ENCODE data around the gene FRAS1. TPM values are rescaled to one million over a fixed set of nuclear protein-coding genes. Genes with fewer than 3 reads are reported as not detected.

Gene FRAS1
- total RNA-seq, 1 experiment from 2014 or later = 82.0 TPM

DNA sequence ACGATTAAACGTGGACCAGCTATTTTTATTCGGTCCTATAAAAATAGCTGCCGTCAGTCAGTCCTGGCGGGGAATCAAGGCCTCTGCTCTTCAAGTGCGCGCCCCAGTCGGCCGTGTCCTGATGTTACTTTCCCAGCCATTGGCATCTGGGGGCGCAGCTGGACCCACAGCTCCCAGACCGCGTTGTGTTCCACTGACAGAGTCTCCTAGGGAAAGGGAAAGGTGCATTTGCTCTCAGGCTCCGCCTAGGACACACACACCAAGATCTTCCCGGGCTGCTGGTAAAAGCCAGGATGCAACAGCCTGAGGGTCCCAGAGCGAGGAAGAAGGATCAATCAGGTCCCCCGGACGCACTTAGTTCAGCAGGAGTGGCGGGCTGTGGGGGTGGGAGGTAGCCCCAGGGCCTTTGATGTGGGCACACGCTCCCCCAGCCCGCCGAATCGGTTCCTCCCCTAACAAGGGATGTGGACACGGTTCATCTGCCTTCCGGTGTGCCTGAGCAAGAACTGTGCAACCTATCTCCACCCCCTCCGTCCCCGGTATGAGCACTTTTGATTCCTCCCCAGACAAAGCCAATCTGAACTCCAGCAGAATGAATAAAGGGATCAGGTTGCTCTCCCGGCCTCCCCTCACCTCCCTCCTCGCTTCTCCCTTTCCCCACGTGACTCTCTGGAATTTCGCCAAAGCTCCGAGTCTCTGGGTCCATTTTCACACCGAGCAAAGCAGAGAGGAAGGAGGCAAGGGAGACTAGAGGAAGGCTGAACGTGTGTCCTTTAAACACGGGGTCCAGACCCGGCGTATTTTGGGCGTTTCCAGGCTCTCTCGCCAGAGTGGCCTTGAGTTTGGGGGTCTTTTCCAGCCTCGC lies 626 bp upstream of the FRAS1 start (continued):
- TF ChIP-seq ZMAT4 (CRISPR knock-in tag; IDR thresholded peaks at IDR 0.05) = peak; percentile 75; the same call in 1 of the 2 replicates
- TF ChIP-seq JUN (CRISPR knock-in tag; IDR thresholded peaks at IDR 0.05) = no peak
- TF ChIP-seq, protein P1, sequence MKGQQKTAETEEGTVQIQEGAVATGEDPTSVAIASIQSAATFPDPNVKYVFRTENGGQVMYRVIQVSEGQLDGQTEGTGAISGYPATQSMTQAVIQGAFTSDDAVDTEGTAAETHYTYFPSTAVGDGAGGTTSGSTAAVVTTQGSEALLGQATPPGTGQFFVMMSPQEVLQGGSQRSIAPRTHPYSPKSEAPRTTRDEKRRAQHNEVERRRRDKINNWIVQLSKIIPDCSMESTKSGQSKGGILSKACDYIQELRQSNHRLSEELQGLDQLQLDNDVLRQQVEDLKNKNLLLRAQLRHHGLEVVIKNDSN (CRISPR knock-in tag; IDR thresholded peaks at IDR 0.05) = peak; percentile 94
- peak; percentile 4; the same call in 1 of the 2 replicates for TF ChIP-seq ZBTB21 (CRISPR knock-in tag; IDR thresholded peaks at IDR 0.05; ENCODE audit: borderline replicate concordance)
- TF ChIP-seq, protein P2, sequence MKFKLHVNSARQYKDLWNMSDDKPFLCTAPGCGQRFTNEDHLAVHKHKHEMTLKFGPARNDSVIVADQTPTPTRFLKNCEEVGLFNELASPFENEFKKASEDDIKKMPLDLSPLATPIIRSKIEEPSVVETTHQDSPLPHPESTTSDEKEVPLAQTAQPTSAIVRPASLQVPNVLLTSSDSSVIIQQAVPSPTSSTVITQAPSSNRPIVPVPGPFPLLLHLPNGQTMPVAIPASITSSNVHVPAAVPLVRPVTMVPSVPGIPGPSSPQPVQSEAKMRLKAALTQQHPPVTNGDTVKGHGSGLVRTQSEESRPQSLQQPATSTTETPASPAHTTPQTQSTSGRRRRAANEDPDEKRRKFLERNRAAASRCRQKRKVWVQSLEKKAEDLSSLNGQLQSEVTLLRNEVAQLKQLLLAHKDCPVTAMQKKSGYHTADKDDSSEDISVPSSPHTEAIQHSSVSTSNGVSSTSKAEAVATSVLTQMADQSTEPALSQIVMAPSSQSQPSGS (CRISPR knock-in tag; IDR thresholded peaks at IDR 0.05; ENCODE audit: borderline replicate concordance, low read depth) = no peak
- TF ChIP-seq, protein P3, sequence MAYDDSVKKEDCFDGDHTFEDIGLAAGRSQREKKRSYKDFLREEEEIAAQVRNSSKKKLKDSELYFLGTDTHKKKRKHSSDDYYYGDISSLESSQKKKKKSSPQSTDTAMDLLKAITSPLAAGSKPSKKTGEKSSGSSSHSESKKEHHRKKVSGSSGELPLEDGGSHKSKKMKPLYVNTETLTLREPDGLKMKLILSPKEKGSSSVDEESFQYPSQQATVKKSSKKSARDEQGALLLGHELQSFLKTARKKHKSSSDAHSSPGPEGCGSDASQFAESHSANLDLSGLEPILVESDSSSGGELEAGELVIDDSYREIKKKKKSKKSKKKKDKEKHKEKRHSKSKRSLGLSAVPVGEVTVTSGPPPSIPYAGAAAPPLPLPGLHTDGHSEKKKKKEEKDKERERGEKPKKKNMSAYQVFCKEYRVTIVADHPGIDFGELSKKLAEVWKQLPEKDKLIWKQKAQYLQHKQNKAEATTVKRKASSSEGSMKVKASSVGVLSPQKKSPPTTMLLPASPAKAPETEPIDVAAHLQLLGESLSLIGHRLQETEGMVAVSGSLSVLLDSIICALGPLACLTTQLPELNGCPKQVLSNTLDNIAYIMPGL (CRISPR knock-in tag; IDR thresholded peaks at IDR 0.05) = no peak
- no peak for TF ChIP-seq ZNF263 (CRISPR knock-in tag; IDR thresholded peaks at IDR 0.05; ENCODE audit: low read depth)
- TF ChIP-seq, protein P4, sequence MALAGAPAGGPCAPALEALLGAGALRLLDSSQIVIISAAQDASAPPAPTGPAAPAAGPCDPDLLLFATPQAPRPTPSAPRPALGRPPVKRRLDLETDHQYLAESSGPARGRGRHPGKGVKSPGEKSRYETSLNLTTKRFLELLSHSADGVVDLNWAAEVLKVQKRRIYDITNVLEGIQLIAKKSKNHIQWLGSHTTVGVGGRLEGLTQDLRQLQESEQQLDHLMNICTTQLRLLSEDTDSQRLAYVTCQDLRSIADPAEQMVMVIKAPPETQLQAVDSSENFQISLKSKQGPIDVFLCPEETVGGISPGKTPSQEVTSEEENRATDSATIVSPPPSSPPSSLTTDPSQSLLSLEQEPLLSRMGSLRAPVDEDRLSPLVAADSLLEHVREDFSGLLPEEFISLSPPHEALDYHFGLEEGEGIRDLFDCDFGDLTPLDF (CRISPR knock-in tag; IDR thresholded peaks at IDR 0.05) = 0 out of 2 replicates have a peak, but pooled peaks have one; percentile 51
- no peak; the same call in 1 of the 2 replicates for TF ChIP-seq GABPB1 (CRISPR knock-in tag; IDR thresholded peaks at IDR 0.05)
- TF ChIP-seq SOX15 (CRISPR knock-in tag; IDR thresholded peaks at IDR 0.05) = no peak
- 0 out of 2 replicates have a peak, but pooled peaks have one; percentile 36 for TF ChIP-seq PRRX2 (CRISPR knock-in tag; IDR thresholded peaks at IDR 0.05)
- no peak for TF ChIP-seq ZNF671 (CRISPR knock-in tag; IDR thresholded peaks at IDR 0.05)
- TF ChIP-seq EMX1 (CRISPR knock-in tag; IDR thresholded peaks at IDR 0.05) = no peak
- no peak for TF ChIP-seq TP53 (CRISPR knock-in tag; IDR thresholded peaks at IDR 0.05)
- TF ChIP-seq HMGA2 (CRISPR knock-in tag; IDR thresholded peaks at IDR 0.05) = no peak
- 0 out of 2 replicates have a peak, but pooled peaks have one; percentile 19 for TF ChIP-seq NFATC4 (CRISPR knock-in tag; IDR thresholded peaks at IDR 0.05)
- TF ChIP-seq FOXK1 (CRISPR knock-in tag; IDR thresholded peaks at IDR 0.05) = no peak
- no peak for TF ChIP-seq NFYB (CRISPR knock-in tag; conservative IDR thresholded peaks at IDR 0.05; ENCODE audit: low read depth)
- TF ChIP-seq, protein P5, sequence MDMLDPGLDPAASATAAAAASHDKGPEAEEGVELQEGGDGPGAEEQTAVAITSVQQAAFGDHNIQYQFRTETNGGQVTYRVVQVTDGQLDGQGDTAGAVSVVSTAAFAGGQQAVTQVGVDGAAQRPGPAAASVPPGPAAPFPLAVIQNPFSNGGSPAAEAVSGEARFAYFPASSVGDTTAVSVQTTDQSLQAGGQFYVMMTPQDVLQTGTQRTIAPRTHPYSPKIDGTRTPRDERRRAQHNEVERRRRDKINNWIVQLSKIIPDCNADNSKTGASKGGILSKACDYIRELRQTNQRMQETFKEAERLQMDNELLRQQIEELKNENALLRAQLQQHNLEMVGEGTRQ (CRISPR knock-in tag; IDR thresholded peaks at IDR 0.05) = peak; percentile 94
- TF ChIP-seq TCF7 (CRISPR knock-in tag; IDR thresholded peaks at IDR 0.05; ENCODE audit: low read depth) = no peak
- TF ChIP-seq MYBL2 (CRISPR knock-in tag; IDR thresholded peaks at IDR 0.05) = peak; percentile 58; the same call in 1 of the 2 replicates
- TF ChIP-seq ZNF423 (CRISPR knock-in tag; IDR thresholded peaks at IDR 0.05) = no peak
- TF ChIP-seq CREM (CRISPR knock-in tag; IDR thresholded peaks at IDR 0.05) = 0 out of 2 replicates have a peak, but pooled peaks have one; percentile 8
- TF ChIP-seq, protein P6, sequence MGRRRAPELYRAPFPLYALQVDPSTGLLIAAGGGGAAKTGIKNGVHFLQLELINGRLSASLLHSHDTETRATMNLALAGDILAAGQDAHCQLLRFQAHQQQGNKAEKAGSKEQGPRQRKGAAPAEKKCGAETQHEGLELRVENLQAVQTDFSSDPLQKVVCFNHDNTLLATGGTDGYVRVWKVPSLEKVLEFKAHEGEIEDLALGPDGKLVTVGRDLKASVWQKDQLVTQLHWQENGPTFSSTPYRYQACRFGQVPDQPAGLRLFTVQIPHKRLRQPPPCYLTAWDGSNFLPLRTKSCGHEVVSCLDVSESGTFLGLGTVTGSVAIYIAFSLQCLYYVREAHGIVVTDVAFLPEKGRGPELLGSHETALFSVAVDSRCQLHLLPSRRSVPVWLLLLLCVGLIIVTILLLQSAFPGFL (CRISPR knock-in tag; IDR thresholded peaks at IDR 0.05; ENCODE audit: borderline replicate concordance) = no peak
- no peak for TF ChIP-seq ZNF232 (CRISPR knock-in tag; IDR thresholded peaks at IDR 0.05)
- TF ChIP-seq, protein P7, sequence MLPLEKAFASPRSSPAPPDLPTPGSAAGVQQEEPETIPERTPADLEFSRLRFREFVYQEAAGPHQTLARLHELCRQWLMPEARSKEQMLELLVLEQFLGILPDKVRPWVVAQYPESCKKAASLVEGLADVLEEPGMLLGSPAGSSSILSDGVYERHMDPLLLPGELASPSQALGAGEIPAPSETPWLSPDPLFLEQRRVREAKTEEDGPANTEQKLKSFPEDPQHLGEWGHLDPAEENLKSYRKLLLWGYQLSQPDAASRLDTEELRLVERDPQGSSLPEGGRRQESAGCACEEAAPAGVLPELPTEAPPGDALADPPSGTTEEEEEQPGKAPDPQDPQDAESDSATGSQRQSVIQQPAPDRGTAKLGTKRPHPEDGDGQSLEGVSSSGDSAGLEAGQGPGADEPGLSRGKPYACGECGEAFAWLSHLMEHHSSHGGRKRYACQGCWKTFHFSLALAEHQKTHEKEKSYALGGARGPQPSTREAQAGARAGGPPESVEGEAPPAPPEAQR (CRISPR knock-in tag; IDR thresholded peaks at IDR 0.05) = no peak
- TF ChIP-seq KAT7 (CRISPR knock-in tag; IDR thresholded peaks at IDR 0.05; ENCODE audit: borderline replicate concordance) = no peak
- no peak for TF ChIP-seq ZNF281 (CRISPR knock-in tag; IDR thresholded peaks at IDR 0.05)

Measured in WTC11 (cell line).